Measurements from ENCODE around the gene JUP. TPM values are rescaled to one million over a fixed set of nuclear protein-coding genes. Genes with fewer than 3 reads are reported as not detected.
A peak's percentile ranks its signal among the peaks of the same experiment; 100 is the strongest.

The JUP gene
- total and polyA plus RNA-seq, 10 donors: 13.7 to 73.1 (median 33.5) TPM

DNA sequence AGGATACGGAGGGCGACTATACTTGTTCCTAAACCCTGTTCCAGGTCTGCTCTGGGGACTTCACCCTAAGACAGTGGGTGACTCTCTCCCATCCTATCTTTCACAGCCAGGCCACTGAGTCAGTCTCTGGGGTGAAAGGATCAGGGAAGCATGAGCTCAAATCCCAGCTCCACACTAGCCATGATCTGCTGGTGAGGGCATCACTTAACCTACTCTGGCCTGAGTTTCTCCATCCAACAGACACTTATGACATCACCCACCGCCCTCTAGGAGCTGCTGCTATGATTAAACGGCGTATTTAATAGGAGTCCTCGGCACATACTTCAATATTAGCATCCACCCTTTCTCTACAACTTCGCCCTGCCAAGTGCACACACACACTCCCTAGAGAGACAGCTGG is 64.3 kb downstream of the JUP start:
- no peak for DNase-seq
- 87 to 91% (median 89%) methylated on average over 7 of the region's 7 CpGs for WGBS, 5 donors
- H3K27me3 ChIP-seq (replicated peaks in 1 of 7): peaks cover 0 to 5% (median 0%) of the 10 kb centered on the region in 7 donors

DNA sequence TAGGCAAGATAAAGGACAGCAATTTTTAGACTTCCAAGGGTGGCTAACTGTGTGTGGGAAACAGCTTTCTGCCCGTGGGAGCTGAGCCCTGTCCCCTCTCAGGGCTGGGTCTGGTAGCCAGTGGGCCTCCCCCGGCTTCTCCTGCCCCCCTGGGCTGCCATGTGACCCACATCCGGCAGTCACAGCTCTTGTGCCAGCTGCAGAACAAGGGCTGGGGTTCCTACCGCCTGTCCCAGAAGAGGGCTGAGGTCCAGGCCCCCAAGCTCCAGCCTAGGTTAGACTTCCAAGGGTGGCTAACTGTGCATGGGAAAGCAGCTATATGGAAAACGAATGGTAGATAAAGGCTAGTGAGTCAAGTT is 68.2 kb downstream of the JUP start:
- intact Hi-C loops (cut with DNase I; ENCODE audit: low total_unique reads): no loop called here
- no peaks in the 10 kb centered on the region for H3K9me3 ChIP-seq
- DNase-seq: no peak
- peaks cover 0 to 5% (median 0%) of the 10 kb centered on the region in 7 donors for H3K27me3 ChIP-seq (replicated peaks in 1 of 7)
- no peaks in the 10 kb centered on the region for H3K36me3 ChIP-seq
- peaks cover 0 to 13% (median 5%) of the 10 kb centered on the region in 6 donors for H3K4me1 ChIP-seq
- TF ChIP-seq POLR2A (IDR thresholded peaks at IDR 0.05): no peak
- TF ChIP-seq, protein P1, sequence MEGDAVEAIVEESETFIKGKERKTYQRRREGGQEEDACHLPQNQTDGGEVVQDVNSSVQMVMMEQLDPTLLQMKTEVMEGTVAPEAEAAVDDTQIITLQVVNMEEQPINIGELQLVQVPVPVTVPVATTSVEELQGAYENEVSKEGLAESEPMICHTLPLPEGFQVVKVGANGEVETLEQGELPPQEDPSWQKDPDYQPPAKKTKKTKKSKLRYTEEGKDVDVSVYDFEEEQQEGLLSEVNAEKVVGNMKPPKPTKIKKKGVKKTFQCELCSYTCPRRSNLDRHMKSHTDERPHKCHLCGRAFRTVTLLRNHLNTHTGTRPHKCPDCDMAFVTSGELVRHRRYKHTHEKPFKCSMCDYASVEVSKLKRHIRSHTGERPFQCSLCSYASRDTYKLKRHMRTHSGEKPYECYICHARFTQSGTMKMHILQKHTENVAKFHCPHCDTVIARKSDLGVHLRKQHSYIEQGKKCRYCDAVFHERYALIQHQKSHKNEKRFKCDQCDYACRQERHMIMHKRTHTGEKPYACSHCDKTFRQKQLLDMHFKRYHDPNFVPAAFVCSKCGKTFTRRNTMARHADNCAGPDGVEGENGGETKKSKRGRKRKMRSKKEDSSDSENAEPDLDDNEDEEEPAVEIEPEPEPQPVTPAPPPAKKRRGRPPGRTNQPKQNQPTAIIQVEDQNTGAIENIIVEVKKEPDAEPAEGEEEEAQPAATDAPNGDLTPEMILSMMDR (IDR thresholded peaks at IDR 0.05 in 8 of 11, conservative IDR thresholded peaks at IDR 0.05 in 3 of 11): no peak
- no peak for TF ChIP-seq POLR2AphosphoS5 (IDR thresholded peaks at IDR 0.05)
- peak overlapping the region in 4 of 8 donors; percentile 0 to 24 (median 14) for H3K27ac ChIP-seq
- 58 to 76% (median 63%) methylated on average over 3 to 5 of the region's 5 CpGs for WGBS, 5 donors
- no peak overlapping the region for H3K4me3 ChIP-seq

More for the DNA sequence above, 64.3 kb downstream of the JUP start:
- H3K36me3 ChIP-seq: no peaks in the 10 kb centered on the region
- H3K9me3 ChIP-seq: no peaks in the 10 kb centered on the region
- intact Hi-C loops (cut with DNase I; ENCODE audit: low total_unique reads): no loop called here
- H3K27ac ChIP-seq: no peak overlapping the region
- peaks cover 0 to 12% (median 5%) of the 10 kb centered on the region in 6 donors for H3K4me1 ChIP-seq
- no peak overlapping the region for H3K4me3 ChIP-seq
- TF ChIP-seq, protein P1 (IDR thresholded peaks at IDR 0.05 in 8 of 11, conservative IDR thresholded peaks at IDR 0.05 in 3 of 11): no peak
- TF ChIP-seq POLR2AphosphoS5 (IDR thresholded peaks at IDR 0.05): no peak
- TF ChIP-seq POLR2A (IDR thresholded peaks at IDR 0.05): no peak

DNA sequence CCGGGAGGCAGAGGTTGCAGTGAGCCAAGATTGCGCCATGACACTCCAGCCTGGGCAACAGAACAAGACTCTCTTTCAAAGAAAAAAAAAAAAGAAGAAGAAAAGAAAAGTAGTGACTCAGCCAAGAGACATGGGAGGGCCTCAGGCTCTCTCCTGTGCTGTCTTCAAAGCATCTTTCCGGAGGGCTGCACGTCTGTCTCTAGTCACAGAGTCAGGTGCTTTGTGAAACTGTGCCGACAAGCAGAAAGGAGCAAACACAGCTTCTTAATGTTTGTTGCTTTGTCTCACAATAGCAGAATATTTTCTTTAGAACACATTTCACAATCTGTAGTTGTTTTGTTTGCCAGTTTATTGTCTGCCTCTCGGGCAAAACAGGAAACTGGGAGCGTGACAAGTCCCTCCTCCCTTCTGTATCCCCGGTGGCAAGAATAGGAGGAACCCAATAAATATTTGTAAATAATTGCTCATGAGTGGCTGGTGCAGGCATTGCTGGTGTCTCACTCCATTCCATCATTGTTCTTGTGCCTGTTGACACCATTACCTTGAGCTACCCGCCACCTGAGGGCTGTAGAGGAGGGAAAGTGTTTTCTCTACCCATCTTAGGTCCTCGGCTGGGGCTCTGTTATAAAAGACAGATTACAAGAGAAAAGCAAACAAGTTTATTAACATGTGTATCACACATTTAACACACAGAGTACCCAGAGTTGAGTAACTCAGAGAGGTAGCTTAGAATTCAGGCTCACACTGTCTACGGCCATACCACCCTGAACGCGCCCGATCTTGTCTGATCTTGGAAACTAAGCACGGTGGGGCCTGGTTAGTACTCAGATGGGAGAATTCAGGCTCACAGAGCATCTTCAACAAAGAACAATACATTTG is 68.9 kb downstream of the JUP start:
- no peaks in the 10 kb centered on the region for H3K9me3 ChIP-seq
- H3K36me3 ChIP-seq: no peaks in the 10 kb centered on the region
- no peak for DNase-seq
- TF ChIP-seq, protein P1 (IDR thresholded peaks at IDR 0.05 in 8 of 11, conservative IDR thresholded peaks at IDR 0.05 in 3 of 11): no peak
- TF ChIP-seq POLR2AphosphoS5 (IDR thresholded peaks at IDR 0.05): no peak
- no peak for TF ChIP-seq POLR2A (IDR thresholded peaks at IDR 0.05)
- H3K27me3 ChIP-seq (replicated peaks in 1 of 7): peaks cover 0 to 5% (median 0%) of the 10 kb centered on the region in 7 donors
- H3K4me1 ChIP-seq: peaks cover 0 to 13% (median 5%) of the 10 kb centered on the region in 6 donors
- intact Hi-C loops (cut with DNase I; ENCODE audit: low total_unique reads): no loop called here
- peak overlapping the region in 4 of 8 donors; percentile 0 to 24 (median 14) for H3K27ac ChIP-seq
- no peak overlapping the region for H3K4me3 ChIP-seq
- WGBS, 5 donors: 61 to 65% (median 63%) methylated on average over 15 of the region's 15 CpGs

DNA sequence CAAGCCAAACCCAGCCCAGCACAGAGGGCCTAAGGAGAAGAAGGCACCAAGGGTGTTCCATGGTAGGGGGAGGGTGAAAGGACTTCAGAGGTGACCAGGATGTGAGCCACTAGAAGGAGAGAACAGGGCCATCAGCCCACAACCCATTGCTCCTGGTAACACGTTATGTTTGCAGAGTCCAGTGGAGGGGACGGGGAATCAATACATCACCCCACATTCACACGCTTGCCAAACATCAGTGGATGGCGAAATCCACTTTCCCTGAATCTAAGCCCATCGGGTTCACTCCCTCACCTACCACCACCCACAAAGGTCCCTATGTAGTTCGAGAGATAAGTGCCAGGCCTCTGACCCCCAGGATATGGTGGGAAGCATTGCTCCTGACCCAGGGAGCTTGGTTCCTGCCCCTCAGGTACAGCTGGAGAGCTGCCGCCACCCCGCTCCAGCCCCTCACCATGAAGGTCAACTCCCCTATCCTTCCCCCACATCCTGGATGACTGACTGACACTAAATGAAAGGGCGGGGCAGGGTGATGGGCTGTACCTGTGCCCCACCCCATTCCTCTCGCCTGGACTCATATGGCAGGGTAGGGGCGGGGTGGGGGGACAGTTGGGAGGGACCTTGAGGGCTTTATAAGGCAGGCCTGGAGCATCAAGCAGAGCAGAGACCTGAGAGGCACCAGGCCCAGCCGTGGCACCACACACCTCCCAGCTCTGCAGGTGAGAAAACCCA is 74.7 kb downstream of the JUP start, which contains the start of gene GAST:
Gene GAST, plus strand, starts transcription at position 663 of the 732 bp plus-strand sequence. CDS start 3,106 bp downstream, outside the sequence.
- intact Hi-C loops (cut with DNase I; ENCODE audit: low total_unique reads): no loop called here
- no peak for DNase-seq
- TF ChIP-seq POLR2A (IDR thresholded peaks at IDR 0.05): no peak
- TF ChIP-seq, protein P1 (IDR thresholded peaks at IDR 0.05 in 8 of 11, conservative IDR thresholded peaks at IDR 0.05 in 3 of 11): no peak
- TF ChIP-seq POLR2AphosphoS5 (IDR thresholded peaks at IDR 0.05): no peak
- Histone ChIP-seq H3K36me3 (no peaks in the 10 kb centered on the region), H3K9me3 (no peaks in the 10 kb centered on the region), H3K4me1 (no peaks in the 10 kb centered on the region), H3K27ac (no peak within 1 kb of the TSS), H3K4me3 (no peak within 1 kb of the TSS), H3K27me3 (replicated peaks in 1 of 7) (peaks cover 0 to 28% (median 0%) of the 10 kb centered on the region in 7 donors)
- 76 to 91% (median 89%) methylated on average over 12 of the region's 12 CpGs for WGBS, 5 donors
